ENCODE measurements around the gene MICU1.
"Not testable (repeated sequence)": the region's sequence is repeated elsewhere in the genome, so short reads cannot be mapped to it uniquely, and the experiment has no call there.

Gene MICU1

GRCh38 chr10:72550239-72550638 is 75.6 kb downstream of the MICU1 start:
- DNase-seq = no peak

DNA sequence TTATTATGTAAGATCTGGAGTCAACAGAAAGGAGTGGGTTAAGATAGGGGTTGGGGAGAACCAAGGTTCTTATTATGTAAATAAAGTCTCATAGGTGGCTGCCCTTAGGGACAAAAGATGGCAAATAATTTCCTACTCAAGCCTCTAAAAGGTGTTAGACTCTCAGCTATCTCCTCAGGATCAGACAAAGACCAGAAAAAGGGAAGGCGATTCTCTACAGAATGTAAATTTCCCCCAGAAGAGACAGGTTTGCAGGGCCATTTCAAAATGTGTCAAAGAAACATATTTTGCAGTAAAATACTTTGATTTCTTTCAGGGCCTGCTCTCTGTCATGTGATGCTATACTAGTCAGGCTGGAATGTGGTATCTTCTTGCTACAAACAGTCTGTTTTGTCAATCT is 80.3 kb downstream of the MICU1 start:
- no peak for DNase-seq

- DNase-seq = not testable (repeated sequence)
Measured at GRCh38 chr10:72543855-72544254, 82.0 kb downstream of the MICU1 start.

GRCh38 chr10:72542396-72542815 is 83.5 kb downstream of the MICU1 start:
- no peak for DNase-seq

DNA sequence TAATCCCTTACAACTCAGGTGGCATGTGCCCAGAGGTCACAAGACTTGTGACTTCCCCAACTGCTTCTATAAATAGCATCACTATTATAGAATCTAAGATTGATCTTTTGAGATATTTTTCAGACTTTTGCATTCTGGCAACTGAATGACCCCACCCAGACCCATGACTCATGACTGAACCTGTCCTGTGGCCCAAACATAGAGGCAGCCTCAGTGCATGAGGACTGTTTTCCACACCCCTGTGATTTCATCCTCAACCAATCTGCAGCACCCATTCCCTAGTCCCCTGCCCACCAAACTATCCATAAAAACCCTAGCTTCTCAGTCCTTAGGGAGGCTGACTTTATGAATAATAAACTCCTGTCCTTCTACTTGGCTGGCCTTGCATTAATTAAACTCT is 84.5 kb downstream of the MICU1 start:
- no peak for DNase-seq

DNA sequence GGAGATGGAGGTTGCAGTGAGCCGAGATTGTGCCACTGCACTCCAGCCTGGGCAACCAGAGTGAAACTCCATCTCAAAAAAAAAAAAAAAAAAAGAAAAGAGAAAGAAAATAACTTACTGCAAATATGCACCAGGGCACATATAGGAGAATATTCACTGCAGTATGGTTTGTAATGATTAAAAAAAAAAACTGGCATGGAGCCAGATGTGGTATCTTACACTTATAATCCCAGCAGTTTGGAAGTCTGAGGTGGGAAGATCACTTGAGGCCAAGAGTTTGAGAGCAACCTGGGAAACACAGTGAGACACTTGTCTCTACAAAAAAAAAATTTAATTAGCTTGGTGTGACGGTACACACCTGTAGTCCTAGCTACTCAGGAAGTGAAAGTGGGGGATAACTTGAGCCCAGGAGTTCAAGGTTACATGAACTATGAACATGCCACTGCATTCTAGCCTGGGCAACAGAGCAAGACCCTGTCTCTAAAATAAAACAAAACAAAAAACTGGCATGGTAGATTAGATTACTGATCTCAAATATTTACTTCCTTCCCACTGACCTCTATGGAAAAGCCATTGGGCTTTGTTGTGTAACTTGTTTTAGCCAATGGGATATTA is 85.6 kb downstream of the MICU1 start:
- no peak for DNase-seq

- no peak for DNase-seq
Measured at GRCh38 chr10:72539137-72539536, 86.7 kb downstream of the MICU1 start.

DNA sequence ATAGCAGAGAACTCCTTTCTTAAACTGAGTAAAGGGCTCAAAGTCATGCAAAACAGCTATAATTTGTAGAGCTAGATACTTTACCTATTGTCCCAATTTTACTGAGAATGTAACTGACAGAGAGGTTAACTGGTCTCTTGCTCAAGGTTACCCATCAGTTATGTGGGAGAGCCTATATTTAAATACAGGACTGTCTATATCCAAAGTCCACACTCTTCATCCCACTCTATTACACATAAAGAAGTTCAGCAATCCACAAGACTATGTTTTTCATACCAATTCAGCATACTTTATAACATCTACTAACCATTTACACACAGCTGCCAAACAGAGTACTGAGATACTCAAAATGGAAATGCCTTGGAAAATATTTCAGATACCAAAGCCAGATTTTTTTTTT is 100.2 kb downstream of the MICU1 start:
- no peak for DNase-seq

DNA sequence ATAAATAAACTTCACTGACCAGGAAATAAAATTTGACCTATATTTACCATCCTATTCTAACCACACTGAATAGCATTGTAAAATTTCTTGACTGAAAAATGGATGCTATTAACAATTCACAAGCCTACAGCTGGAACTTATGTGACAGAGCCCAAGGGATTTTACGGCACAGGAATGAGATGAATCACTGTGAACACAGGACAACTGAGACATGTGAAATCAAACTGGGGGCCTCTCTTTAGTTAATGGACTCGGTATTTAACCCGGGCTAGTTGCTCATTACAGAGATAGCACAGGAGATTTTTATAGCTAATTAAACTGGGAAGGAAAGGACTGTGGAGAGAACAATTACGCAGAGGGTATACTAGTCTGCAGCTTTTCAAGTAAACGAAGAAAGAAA is 100.6 kb downstream of the MICU1 start:
- no peak for DNase-seq

DNA sequence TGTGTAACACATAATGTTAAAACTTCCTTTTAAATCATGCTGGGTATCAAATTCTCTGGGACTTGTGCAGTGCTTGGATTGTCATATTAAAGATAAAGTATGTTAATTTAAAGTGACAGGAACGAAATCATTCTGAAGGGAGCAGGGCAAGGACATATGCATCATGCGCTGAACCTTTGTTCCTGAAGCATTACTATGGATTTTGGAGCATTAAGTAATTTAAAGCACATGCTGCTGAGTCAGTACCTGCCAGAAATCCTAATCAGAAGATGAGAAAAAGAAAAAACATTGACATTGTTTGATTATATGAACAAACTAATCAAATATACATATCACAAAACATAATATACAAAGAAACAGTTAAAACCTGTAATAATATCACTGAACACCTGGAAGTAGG is 101.4 kb downstream of the MICU1 start:
- no peak for DNase-seq

DNA sequence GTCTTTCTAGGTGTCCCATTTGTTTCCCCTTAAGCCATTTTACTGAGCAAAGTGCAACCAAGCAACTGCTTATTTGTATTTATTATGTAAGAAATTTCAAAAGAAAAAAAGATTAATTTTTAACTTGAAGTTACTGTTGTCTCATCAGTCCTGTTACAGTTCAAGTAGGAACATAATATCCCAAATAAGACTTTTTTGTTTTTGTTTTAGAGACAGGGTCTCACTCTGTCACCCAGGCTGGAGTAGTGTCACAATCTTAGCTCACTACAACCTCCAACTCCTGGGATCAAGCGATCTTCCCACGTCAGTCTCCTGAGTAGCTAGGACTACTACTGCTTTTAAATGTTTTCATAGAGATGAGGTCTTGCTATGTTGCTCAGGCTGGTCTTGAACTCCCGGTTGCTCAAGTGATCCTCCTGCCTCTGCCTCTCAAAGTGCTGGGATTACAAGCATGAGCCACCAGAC is 101.9 kb downstream of the MICU1 start:
- no peak for DNase-seq

- no peak for DNase-seq
Measured at GRCh38 chr10:72523062-72523461, 102.8 kb downstream of the MICU1 start.

DNA sequence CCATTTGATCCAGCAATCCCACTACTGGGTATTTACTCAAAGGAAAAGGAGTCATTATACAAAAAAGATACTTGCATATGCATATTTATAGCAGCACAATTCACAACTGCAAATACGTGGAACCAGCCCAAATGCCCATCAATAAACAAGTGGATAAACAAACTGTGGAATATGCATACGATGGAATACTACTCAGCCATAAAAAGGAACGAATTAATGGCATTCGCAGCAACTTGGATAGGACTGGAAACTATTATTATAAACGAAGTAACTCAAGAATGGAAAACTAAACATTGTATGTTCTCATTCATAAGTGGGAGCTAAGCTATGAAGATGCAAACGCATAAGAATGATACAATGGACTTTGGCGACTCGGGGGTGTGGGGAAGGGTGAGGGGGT is 108.6 kb downstream of the MICU1 start:
- no peak for DNase-seq

GRCh38 chr10:72515455-72515854 is 110.4 kb downstream of the MICU1 start:
- no peak for DNase-seq

DNA sequence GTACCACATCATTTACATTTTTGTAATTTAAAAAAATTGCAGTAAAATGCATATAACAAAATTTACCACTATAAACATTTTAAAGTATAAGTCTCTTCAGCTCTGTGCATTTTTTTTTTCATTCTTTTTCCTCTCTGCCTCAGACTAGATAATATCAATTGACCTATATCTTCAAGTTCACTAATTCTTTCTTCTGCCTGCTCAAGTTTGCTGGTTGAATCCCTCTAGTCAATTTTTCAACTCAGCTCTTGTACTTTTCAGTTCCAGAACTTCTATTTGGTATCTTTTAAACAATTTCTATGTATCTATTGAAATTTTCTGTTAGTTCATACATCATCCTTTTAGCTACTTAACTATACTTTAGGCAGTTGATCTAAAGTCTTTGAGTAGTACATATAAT is 112.0 kb downstream of the MICU1 start:
- no peak for DNase-seq

- no peak for DNase-seq
Measured at GRCh38 chr10:72511459-72511858, 114.4 kb downstream of the MICU1 start.

- no peak for DNase-seq
Measured at GRCh38 chr10:72509941-72510340, 115.9 kb downstream of the MICU1 start.

- no peak for DNase-seq
Measured at GRCh38 chr10:72509206-72509799, 116.6 kb downstream of the MICU1 start.

- no peak for DNase-seq
Measured at GRCh38 chr10:72508033-72508432, 117.8 kb downstream of the MICU1 start.

- DNase-seq = no peak
Measured at GRCh38 chr10:72506474-72506873, 119.4 kb downstream of the MICU1 start.

DNA sequence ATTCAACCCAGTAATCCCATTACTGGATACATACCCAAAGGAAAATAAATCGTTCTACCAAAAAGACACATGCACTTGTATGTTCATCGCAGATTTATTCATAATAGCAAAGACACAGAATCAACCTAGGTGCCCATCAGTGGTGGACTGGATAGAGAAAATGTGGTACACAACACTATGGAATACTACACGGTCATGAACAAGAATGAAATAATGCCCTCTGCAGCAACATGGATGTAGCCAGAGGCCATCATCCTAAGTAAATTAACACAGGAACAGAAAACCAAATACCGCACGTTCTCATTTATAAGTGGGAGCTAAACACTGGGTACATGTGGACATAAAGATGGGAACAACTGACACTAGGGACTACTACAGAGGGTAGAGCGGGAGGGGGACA is 120.4 kb downstream of the MICU1 start:
- DNase-seq = no peak

- no peak for DNase-seq
Measured at GRCh38 chr10:72503694-72504438, 122.0 kb downstream of the MICU1 start.

GRCh38 chr10:72503241-72503640 is 122.6 kb downstream of the MICU1 start:
- DNase-seq = no peak

GRCh38 chr10:72502581-72502980 is 123.3 kb downstream of the MICU1 start:
- DNase-seq = no peak
